Activated B cell treated with CpG ODN at 0.5 μM for 24 hours (primary cell): ENCODE results near the gene CRYL1. TPM values are rescaled to one million over a fixed set of nuclear protein-coding genes. Genes with fewer than 3 reads are reported as not detected.

Experiments
- ATAC-seq: fragments of 200-7000 bp; cut with Tn5 transposase; one replicate; pipeline ENCODE4 v1.10.0; 2021; ENCODE audit warnings: low read depth, mild to moderate bottlenecking, moderate library complexity
- CTCF ChIA-PET: fragments of 350-600 bp; sonication (Branson Sonifier 250); formaldehyde crosslinking; loops from one replicate; lab custom pipeline; 2021; ENCODE audit warnings: antibody characterized with exemption; lab: Charles Lee
- POLR2A ChIA-PET: fragments of 350-600 bp; sonication (Branson Sonifier 250); formaldehyde crosslinking; loops from one replicate; lab custom pipeline; 2021; ENCODE audit warnings: antibody characterized with exemption; lab: Charles Lee
- DNase-seq: peaks from one replicate; pipeline ENCODE4 v3.0.0; 2022
- H3K27ac Mint-ChIP-seq: one replicate; pipeline ENCODE4 v1.8.0; 2020; ENCODE audit warnings: mixed read lengths
- H3K27me3 Mint-ChIP-seq: one replicate; pipeline ENCODE4 v1.8.0; 2021; ENCODE audit warnings: mixed read lengths
- H3K36me3 Mint-ChIP-seq: one replicate; pipeline ENCODE4 v1.8.0; 2021; ENCODE audit warnings: low read depth, mixed read lengths
- H3K4me1 Mint-ChIP-seq: one replicate; pipeline ENCODE4 v1.8.0; 2021; ENCODE audit warnings: mixed read lengths
- H3K4me3 Mint-ChIP-seq: one replicate; pipeline ENCODE4 v1.8.0; 2020; ENCODE audit warnings: mild to moderate bottlenecking, mixed read lengths
- H3K9me3 Mint-ChIP-seq: one replicate; pipeline ENCODE4 v1.8.0; 2020; ENCODE audit warnings: mixed read lengths
- CTCF ChIP-seq: fragments of 200-600 bp; IDR thresholded peaks from one replicate; pipeline ENCODE4 v1.8.0; 2022; ENCODE audit warnings: antibody characterized with exemption, mild to moderate bottlenecking
- intact Hi-C: fragments of 100-400 bp; cut with micrococcal nuclease; formaldehyde crosslinking; loops from one replicate; pipeline ENCODE4 v1.15.1; 2024
- total RNA-seq: library from RNA; stranded (reverse); gene quantifications from 2 replicates; pipeline ENCODE4 v1.2.3, GENCODE V29; 2022

CRYL1 gene
- total RNA-seq, 1 donor from 2014 or later: 9.6 TPM

- peaks cover 3% of the 10 kb centered on the region for H3K27me3 Mint-ChIP-seq
- no peak overlapping the region for H3K4me3 Mint-ChIP-seq
- DNase-seq (no peak), ATAC-seq (no peak)
- H3K9me3 Mint-ChIP-seq: no peaks in the 10 kb centered on the region
- H3K4me1 Mint-ChIP-seq: no peaks in the 10 kb centered on the region
- no peak for TF ChIP-seq CTCF
- POLR2A ChIA-PET: no interaction called here
- CTCF ChIA-PET: no interaction called here
- no peaks in the 10 kb centered on the region for H3K36me3 Mint-ChIP-seq
- no peak overlapping the region for H3K27ac Mint-ChIP-seq
- intact Hi-C loops: no loop called here
These were observed 147.9 kb downstream of the CRYL1 start for GRCh38 chr13:20377720-20378119.

- no peak overlapping the region for H3K4me3 Mint-ChIP-seq
- DNase-seq (no peak), ATAC-seq (no peak)
- intact Hi-C loops: no loop called here
- ChIA-PET POLR2A (no interaction called here), CTCF (no interaction called here)
- no peaks in the 10 kb centered on the region for H3K4me1 Mint-ChIP-seq
- H3K27ac Mint-ChIP-seq: no peak overlapping the region
- no peaks in the 10 kb centered on the region for H3K9me3 Mint-ChIP-seq
- no peak for TF ChIP-seq CTCF
- no peaks in the 10 kb centered on the region for H3K36me3 Mint-ChIP-seq
- peaks cover 5% of the 10 kb centered on the region for H3K27me3 Mint-ChIP-seq
These were observed 149.8 kb downstream of the CRYL1 start for GRCh38 chr13:20375871-20376270.

GRCh38 chr13:20373861-20374260 is 151.8 kb downstream of the CRYL1 start:
- Mint-ChIP-seq H3K27me3 (peaks cover 10% of the 10 kb centered on the region), H3K4me3 (no peak overlapping the region)
- intact Hi-C loops: no loop called here

GRCh38 chr13:20371825-20372224 is 153.8 kb downstream of the CRYL1 start:
- H3K36me3 Mint-ChIP-seq: no peaks in the 10 kb centered on the region
- ATAC-seq (no peak), DNase-seq (no peak)
- intact Hi-C loops: no loop called here
- CTCF ChIA-PET: no interaction called here
- H3K27ac Mint-ChIP-seq: no peak overlapping the region
- H3K4me1 Mint-ChIP-seq: no peaks in the 10 kb centered on the region
- H3K9me3 Mint-ChIP-seq: no peaks in the 10 kb centered on the region
- POLR2A ChIA-PET: no interaction called here
- no peak for TF ChIP-seq CTCF
- H3K27me3 Mint-ChIP-seq: peaks cover 10% of the 10 kb centered on the region
- no peak overlapping the region for H3K4me3 Mint-ChIP-seq

More at GRCh38 chr13:20373861-20374260, 151.8 kb downstream of the CRYL1 start:
- ATAC-seq (no peak), DNase-seq (no peak)
- no peaks in the 10 kb centered on the region for H3K4me1 Mint-ChIP-seq
- H3K9me3 Mint-ChIP-seq: no peaks in the 10 kb centered on the region
- ChIA-PET CTCF (no interaction called here), POLR2A (no interaction called here)
- no peak overlapping the region for H3K27ac Mint-ChIP-seq
- no peak for TF ChIP-seq CTCF
- no peaks in the 10 kb centered on the region for H3K36me3 Mint-ChIP-seq

- Mint-ChIP-seq H3K27me3 (peaks cover 10% of the 10 kb centered on the region), H3K27ac (no peak overlapping the region), H3K4me1 (no peaks in the 10 kb centered on the region), H3K9me3 (no peaks in the 10 kb centered on the region), H3K36me3 (no peaks in the 10 kb centered on the region), H3K4me3 (no peak overlapping the region)
- ATAC-seq (no peak), DNase-seq (no peak)
- POLR2A ChIA-PET: no interaction called here
- intact Hi-C loops: no loop called here
- CTCF ChIA-PET: no interaction called here
- TF ChIP-seq CTCF: no peak
These were observed 154.7 kb downstream of the CRYL1 start for GRCh38 chr13:20370815-20371421.
